SIG-M5 treated with dmso at 0.1 percent for 504 hours (cell line): Measurements from ENCODE around the gene UCK1.

ENCODE experiments used
- DNase-seq: peaks from one replicate; lab custom pipeline; 2025; ENCODE audit not compliant: unreplicated experiment; lab: John Stamatoyannopoulos, UW

The UCK1 gene

DNA sequence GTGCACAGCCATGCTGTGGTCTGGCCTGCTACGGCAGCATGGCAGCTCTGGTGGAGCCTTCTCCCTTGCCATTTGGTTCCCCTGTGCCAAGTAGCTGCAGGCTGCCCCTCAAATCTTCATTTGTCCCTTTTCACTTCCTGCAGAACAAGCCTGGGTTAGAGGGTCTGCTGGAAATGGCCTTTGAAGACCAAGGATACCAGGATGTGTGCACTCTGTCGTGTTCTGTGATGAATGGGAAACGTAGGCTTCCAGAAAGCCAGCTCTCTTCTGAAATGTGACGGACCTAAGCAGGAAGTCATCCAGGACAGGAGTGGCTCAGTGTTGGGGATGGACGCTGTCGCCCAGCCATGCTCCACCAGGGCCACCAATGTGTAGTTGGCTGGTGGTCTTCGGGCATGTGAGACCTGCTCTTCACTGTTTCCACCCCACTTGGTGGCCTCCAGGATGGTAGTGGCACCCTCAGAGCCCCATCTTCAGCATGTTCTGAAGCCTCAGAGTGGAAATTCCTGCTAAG is 31.8 kb downstream of the UCK1 start:
- DNase-seq = no peak

DNA sequence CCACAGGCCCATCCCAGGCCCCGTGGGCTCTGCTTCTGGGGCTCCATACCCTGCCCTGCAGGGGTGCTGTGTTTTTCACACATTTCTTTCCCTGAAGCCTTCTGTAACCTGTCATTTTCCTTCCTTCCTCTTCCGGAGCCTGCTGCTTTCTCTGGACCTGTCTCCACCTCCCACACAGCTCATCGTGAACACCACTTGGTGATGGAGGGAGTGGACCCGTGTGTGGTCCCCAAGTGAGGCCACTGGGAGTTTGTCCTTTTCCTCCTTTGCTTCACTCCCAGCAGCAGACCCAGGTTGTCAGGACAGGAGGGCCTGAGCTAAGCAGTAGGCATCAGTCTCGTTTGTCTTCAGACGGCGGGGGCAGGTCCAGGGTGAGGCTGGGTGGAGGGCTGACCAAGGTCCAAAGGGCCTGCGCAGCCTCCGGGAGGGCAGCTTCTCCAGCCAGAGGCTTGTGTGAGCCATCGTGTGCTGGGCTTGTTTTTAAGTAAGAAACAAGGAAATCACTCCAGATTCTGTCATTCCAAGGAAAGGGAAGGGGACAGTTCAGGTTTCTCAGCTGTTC is 34.1 kb downstream of the UCK1 start:
- no peak for DNase-seq

DNA sequence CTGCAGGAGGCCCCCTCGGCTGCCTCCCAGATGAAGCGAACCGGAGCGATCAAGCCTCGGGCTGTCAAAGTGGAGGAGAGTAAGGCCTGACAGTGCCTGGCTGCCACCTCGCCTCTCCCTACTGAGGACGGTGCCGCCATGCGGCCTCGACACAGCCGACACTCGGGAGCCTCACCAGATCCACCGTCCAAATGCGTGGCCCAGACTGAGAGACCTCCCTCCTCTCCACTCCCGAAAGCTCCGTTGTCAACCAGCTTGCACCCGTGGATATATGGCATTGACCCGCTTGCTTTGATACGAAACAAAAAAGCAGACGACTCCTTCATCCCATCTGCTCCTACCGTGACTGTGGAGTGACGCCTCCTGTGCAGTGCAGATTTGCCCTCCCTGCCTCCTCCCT is 35.3 kb downstream of the UCK1 start:
- no peak for DNase-seq

DNA sequence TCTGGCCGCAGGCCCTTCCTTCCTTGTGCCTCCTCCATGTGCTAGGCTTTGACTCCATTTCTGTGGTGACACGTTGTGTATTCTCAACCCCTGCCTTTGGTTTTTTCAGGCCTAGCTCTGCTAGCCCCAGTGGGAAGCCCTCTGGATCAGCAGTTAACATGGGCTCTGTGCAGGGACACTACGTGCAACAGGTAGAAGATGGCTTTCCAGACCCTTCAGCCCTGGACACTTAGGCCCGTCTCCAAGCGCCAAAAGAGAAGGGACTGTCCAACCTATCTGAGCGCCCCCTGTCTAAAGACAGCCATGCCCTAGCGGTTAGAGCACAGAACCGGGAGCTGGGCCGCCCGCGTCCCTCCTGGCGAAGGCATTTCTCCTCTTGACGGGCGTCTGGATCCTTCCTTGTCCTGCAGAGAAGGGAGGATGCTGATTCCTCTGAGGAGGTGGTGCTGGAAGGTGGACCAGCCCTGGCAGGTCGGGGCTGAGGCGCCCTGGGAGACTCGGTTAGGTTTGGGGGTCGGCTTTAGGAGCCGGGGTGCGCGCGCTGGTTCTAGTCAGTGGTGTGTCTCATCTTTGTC is 36.7 kb downstream of the UCK1 start:
- DNase-seq = no peak

GRCh38 chr9:131492070-131492469 is 39.0 kb downstream of the UCK1 start:
- DNase-seq = no peak

DNA sequence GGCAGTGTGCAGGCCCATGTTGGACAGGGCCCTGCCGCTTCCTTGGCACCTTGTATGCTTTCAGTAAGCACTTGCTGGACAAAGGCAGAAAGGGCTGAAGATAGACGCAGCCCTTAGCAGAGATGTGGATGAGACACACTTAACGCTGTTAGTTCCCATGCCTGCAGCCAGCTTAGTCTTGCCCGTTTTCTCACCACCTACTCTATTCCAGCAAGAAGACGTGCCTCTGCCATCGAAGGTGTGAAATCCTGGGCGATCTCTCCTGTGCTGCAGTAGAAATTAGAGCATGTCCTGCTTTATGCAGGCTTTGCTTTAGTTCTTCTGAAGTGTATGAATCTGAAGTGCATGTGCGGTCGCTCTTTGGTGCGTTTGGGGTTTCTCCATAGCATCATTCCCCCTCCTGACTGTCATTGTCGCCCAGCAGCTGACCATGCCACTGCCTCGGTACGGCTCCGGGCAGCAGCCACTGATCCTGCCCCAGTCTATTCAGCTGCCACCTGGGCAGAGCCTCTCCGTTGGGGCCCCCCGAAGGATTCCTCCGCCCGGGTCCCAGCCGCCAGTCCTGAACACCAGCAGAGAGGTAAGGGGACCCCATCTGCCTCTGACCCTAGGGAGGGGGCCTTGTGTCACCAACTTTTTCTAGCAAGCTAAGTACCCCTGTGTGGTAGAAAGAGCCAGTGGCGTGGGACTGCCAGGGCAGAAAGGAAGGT is 39.9 kb downstream of the UCK1 start:
- no peak for DNase-seq

DNA sequence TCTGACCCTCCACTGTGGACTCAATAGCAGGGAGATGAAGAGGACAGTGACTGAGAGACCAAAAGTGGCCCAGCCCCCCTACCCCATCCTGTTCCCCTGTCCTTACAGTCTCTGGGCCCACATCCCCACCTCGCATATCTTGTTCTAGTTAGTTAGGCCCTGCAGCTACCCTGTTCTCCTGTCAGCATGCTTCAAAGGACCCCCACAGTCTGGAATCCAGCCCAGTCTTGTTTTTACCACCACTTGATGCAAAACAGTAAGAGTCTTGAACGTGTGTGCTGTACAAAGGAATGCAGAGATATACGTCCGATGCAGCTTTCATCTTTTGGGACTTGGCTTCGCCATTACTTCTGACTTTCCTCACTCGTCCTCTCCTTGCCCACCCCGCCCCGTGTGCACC is 40.5 kb downstream of the UCK1 start:
- DNase-seq = no peak

DNA sequence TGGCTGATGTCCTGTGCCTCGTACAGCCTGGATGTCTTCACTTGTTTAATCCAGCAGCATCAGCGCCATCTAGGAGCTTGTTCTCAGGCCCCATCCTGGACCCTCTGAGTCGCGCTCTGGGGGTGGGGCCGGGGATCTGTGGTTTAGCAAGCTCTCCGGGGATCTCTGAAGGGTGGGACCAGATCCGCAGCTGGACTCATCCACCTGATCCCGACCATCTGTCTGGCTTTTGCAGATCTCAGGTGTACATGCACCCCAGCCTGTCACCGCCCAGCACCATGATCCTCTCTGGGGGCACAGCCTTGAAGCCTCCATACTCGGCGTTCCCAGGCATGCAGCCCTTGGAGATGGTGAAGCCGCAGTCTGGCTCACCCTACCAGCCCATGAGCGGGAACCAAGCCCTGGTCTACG is 43.4 kb downstream of the UCK1 start:
- DNase-seq = no peak

GRCh38 chr9:131487001-131487400 is 44.1 kb downstream of the UCK1 start:
- no peak for DNase-seq

DNA sequence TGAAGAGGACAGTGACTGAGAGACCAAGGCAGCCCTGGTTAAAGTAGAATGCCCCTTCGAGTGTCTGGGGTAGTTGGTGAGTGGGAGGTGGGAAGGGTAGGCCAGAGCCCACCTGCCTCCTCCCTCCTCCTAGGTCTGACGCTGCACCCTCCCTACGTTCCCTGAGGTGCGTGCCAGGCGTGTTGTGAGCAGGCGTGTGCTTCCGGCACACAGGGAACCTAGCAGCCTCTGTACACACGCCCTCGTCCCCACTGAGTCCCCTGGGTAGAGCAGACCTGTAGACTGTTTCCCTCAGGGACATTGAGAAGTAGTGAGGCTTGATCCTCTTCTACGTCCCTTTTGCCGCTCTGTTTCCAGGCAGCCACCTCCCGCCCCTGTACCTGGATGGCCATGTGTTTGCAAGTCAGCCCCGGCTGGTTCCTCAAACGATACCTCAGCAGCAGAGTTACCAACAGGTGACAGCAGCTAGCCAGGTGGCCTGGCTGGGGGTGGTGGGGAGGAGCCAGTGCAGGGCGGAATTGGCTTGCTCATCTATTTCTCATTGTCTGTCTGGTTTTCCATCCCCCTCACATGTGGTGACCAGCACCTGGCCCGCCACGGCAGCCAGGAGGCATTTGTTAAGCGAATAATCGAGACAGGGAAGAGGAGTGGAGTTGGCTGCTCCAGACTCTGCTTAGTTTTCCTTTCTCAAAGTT is 45.2 kb downstream of the UCK1 start:
- DNase-seq = no peak

DNA sequence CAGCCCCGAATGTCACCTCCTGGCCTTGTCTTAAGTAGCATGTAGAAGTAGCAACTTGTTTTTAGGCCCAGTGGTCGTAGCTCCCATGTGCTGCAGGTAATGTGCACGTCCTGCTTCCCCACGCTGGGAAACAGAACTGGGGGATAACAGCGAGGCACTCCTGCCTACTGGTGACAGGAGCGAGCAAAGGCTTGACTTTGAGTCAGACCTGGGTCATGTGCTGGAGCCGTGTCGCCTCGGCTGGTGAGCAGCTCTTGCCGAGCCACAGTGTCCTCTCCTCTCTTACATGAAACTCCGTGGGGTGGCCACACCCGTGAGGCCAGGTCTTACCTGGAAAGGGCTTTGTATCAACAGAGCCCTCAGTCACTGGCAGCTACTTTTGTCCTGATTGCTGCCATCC is 45.9 kb downstream of the UCK1 start:
- DNase-seq = no peak

- no peak for DNase-seq
These were observed 46.4 kb downstream of the UCK1 start for GRCh38 chr9:131484560-131485185.

DNA sequence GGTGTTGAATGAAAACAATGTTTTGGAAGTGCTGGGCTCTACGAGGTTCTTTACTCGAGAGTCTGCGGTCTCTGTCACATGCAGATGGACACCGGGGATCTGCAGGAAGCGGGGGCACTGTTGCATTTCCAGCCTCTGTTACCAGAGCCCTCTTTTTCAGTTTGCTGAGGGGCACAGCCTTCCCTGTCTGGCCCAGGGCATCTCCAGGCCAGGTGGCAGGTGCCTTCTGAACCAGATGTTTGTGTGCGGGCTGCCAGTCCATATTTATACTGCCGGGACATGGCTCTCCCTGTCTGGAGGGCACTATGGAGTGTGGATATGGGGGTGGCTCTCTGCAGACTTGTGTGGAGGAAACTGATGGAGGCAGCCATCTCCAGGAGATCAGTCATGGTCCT is 47.0 kb downstream of the UCK1 start:
- no peak for DNase-seq

GRCh38 chr9:131483319-131484050 is 47.6 kb downstream of the UCK1 start:
- DNase-seq = no peak

DNA sequence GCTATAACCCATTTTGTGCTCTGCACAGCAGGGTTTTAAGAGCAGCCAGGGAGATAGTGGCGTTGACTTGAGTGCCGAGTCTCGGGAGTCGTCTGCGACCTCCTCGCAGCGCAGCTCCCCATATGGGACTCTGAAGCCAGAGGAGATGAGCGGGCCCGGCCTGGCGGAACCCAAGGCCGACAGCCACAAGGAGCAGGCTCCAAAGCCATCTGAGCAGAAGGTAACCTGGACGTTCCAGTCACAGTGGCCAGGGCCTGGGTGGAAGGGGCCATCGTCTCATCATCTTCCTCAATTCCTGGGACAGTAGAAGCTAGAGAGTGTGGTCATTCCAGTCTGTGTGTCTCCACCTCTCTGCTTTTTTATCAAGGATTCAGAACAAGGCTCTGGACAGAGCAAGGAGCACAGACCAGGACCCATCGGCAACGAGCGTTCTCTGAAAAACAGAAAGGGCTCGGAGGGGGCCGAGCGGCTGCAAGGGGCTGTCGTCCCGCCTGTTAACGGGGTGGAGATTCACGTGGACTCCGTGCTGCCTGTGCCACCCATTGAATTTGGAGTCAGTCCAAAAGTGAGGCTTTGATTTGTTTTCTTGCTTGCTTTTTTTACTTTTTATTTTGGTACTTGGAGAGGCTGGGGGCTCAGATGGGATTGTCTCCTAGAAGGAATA is 48.6 kb downstream of the UCK1 start:
- no peak for DNase-seq

GRCh38 chr9:131481441-131482342 is 49.4 kb downstream of the UCK1 start:
- DNase-seq = no peak

DNA sequence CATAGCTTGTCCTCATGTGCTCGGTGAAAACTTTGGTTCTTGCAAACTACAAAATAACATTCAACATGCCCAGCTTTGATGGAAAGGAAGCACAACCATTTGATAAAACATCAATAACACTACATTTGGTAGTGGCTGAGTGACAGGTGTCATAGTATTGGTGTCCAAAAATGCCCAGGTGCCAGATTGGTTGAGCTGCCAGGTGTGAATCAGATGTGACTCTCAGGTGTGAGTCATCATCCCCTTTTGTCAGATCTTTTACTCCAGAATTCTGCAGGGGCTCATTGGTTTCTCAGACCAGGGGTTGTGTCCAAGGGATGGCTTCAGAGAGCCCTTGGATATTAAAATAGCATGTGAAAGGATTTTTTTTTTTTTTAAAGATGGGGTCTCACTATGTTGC is 50.8 kb downstream of the UCK1 start:
- DNase-seq = no peak

DNA sequence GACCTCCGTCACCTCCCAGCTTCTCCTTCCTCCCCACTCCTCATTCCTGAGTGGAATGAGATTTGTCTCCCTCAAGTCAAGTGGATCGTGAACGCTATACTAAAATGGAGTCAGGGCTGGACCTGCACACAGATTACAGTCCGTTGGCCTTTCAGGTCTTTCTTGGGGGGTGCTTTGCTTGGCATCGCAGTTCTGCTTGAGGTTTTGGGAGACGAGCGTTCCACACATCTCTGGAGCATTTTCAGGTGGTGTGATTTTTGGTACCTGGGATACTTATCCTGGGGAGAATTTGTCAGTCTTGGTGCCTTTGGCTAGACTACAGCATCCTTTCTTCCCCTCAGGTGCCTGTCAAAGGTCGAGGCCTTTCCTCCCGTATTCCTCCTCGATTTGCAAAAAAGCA is 52.2 kb downstream of the UCK1 start:
- no peak for DNase-seq

DNA sequence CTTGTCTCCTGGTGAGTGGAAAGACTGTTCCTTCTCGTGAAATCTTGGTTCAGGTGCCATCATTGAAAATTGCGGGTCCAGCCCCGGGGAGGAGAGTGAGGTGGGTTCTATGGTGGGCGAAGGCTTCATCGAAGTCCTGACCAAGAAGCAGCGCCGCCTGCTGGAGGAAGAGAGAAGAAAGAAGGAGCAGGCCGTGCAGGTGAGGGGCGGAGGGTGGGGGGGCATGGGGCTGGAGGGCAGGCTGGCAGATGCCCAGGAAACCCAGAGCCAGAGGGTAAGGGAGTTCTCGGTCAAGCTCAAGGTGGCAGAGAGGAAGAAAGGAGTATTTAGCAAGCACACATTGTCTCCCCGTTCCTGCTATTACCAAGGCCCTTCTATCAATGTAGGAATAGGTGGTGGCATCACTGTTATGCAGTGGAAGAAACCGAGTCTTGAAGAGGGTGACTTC is 52.6 kb downstream of the UCK1 start:
- no peak for DNase-seq
